ENCODE measurements around the gene TRIM36. TPM values are rescaled to one million over a fixed set of nuclear protein-coding genes. Genes with fewer than 3 reads are reported as not detected.

The TRIM36 gene
- total RNA-seq, 1 donor from 2014 or later, result 3.7 TPM

- no peaks in the 10 kb centered on the region for H3K36me3 ChIP-seq
- no peaks in the 10 kb centered on the region for H3K27me3 ChIP-seq
- H3K4me3 ChIP-seq, result no peak overlapping the region
- H3K27ac ChIP-seq, result no peak overlapping the region
- TF ChIP-seq CTCF (IDR thresholded peaks at IDR 0.05), result no peak
- H3K4me1 ChIP-seq, result no peaks in the 10 kb centered on the region
- no peaks in the 10 kb centered on the region for H3K9me3 ChIP-seq
- intact Hi-C loops (cut with DNase I), result no loop called here
- no peak for ATAC-seq
- no peak for DNase-seq
Observed at GRCh38 chr5:115194676-115195075, 25.0 kb upstream of the TRIM36 start.

- Histone ChIP-seq H3K4me3 (no peak overlapping the region), H3K27ac (no peak overlapping the region), H3K27me3 (no peaks in the 10 kb centered on the region), H3K4me1 (no peaks in the 10 kb centered on the region), H3K36me3 (no peaks in the 10 kb centered on the region), H3K9me3 (no peaks in the 10 kb centered on the region)
- ATAC-seq (no peak), DNase-seq (no peak)
- intact Hi-C loops (cut with DNase I), result no loop called here
- no peak for TF ChIP-seq CTCF (IDR thresholded peaks at IDR 0.05)
Observed at GRCh38 chr5:115193295-115193694, 23.6 kb upstream of the TRIM36 start.

- intact Hi-C loops (cut with DNase I), result no loop called here
- ATAC-seq, result no peak
Observed at GRCh38 chr5:115192098-115192497, 22.4 kb upstream of the TRIM36 start.

GRCh38 chr5:115191474-115192031 is 21.8 kb upstream of the TRIM36 start:
- Histone ChIP-seq H3K27ac (no peak overlapping the region), H3K27me3 (no peaks in the 10 kb centered on the region), H3K4me3 (no peak overlapping the region), H3K4me1 (no peaks in the 10 kb centered on the region), H3K9me3 (no peaks in the 10 kb centered on the region), H3K36me3 (no peaks in the 10 kb centered on the region)
- intact Hi-C loops (cut with DNase I), result no loop called here
- DNase-seq, result no peak
- TF ChIP-seq CTCF (IDR thresholded peaks at IDR 0.05), result no peak
- ATAC-seq, result peak; percentile 53

More at GRCh38 chr5:115192098-115192497, 22.4 kb upstream of the TRIM36 start:
- H3K27ac ChIP-seq, result no peak overlapping the region
- no peaks in the 10 kb centered on the region for H3K27me3 ChIP-seq
- no peaks in the 10 kb centered on the region for H3K4me1 ChIP-seq
- DNase-seq, result no peak
- TF ChIP-seq CTCF (IDR thresholded peaks at IDR 0.05), result no peak
- no peaks in the 10 kb centered on the region for H3K9me3 ChIP-seq
- no peak overlapping the region for H3K4me3 ChIP-seq
- no peaks in the 10 kb centered on the region for H3K36me3 ChIP-seq

- Histone ChIP-seq H3K4me3 (no peak overlapping the region), H3K27ac (no peak overlapping the region), H3K4me1 (no peaks in the 10 kb centered on the region), H3K9me3 (no peaks in the 10 kb centered on the region), H3K36me3 (no peaks in the 10 kb centered on the region), H3K27me3 (no peaks in the 10 kb centered on the region)
- no peak for ATAC-seq
- TF ChIP-seq CTCF (IDR thresholded peaks at IDR 0.05), result no peak
- intact Hi-C loops (cut with DNase I), result no loop called here
- DNase-seq, result no peak
Observed at GRCh38 chr5:115190388-115190787, 20.7 kb upstream of the TRIM36 start.

- Histone ChIP-seq H3K9me3 (no peaks in the 10 kb centered on the region), H3K27me3 (no peaks in the 10 kb centered on the region), H3K27ac (no peak overlapping the region), H3K36me3 (no peaks in the 10 kb centered on the region), H3K4me3 (no peak overlapping the region), H3K4me1 (no peaks in the 10 kb centered on the region)
- TF ChIP-seq CTCF (IDR thresholded peaks at IDR 0.05), result no peak
- intact Hi-C loops (cut with DNase I), result no loop called here
- no peak for DNase-seq
- ATAC-seq, result no peak
Observed at GRCh38 chr5:115189866-115190265, 20.2 kb upstream of the TRIM36 start.
